ENCODE data around the gene P2RY12. TPM values are rescaled to one million over a fixed set of nuclear protein-coding genes. Genes with fewer than 3 reads are reported as not detected.

P2RY12 gene
- total and polyA plus RNA-seq, 9 of the 15 experiments (the other 6 are each of a cell fraction or from before 2014, with no cell fraction given) = not detected

GRCh38 chr3:151362751-151363174 lies 21.8 kb downstream of the P2RY12 start:
- intact Hi-C loops (cut with micrococcal nuclease) = no loop called here
- FAIRE-seq = no peak

More at GRCh38 chr3:151362751-151363174, 21.8 kb downstream of the P2RY12 start:
- WGBS (ENCODE audit: insufficient coverage, low coverage, missing lambda C conversion rate) = 3% methylated on average over 3 of the region's 3 CpGs
- in situ Hi-C loops (cut with MboI) = no loop called here
- Histone ChIP-seq H3K4me1 (replicated peaks in 1 of 2; ENCODE audit: control insufficient read depth in 2 of 2, insufficient read depth in 2 of 2, low read length in 2 of 2) (no peaks in the 10 kb centered on the region), H3K9ac (ENCODE audit: insufficient read depth in 1 of 2, low read depth in 2 of 2, low read length in 2 of 2) (no peak overlapping the region), H3K4me3 (no peak overlapping the region), H3K27ac (ENCODE audit: extremely low read depth, low read depth, low read length) (no peak overlapping the region), H3K4me2 (ENCODE audit: insufficient read depth, low read length) (no peak overlapping the region), H4K20me1 (replicated peaks; ENCODE audit: control insufficient read depth, insufficient read depth, low read length) (no peaks in the 10 kb centered on the region), H3K79me2 (ENCODE audit: control insufficient read depth, insufficient read depth, low read length) (no peaks in the 10 kb centered on the region), H3K27me3 (ENCODE audit: control insufficient read depth in 2 of 2, insufficient read depth in 2 of 2, low read length in 2 of 2) (0 out of 5 replicates have a peak, but pooled peaks cover 0 to 3% of the 10 kb centered on the region in 2 experiments), H3K36me3 (ENCODE audit: control insufficient read depth, insufficient read depth, low read length) (no peaks in the 10 kb centered on the region), H2AFZ (ENCODE audit: low read depth, low read length) (no peak overlapping the region), H3K9me3 (replicated peaks; ENCODE audit: control insufficient read depth, insufficient read depth, low read depth, low read length) (no peaks in the 10 kb centered on the region), H3K9me1 (ENCODE audit: control insufficient read depth, insufficient read depth, low read length) (no peaks in the 10 kb centered on the region)
- TF ChIP-seq ELF1 (tag; IDR thresholded peaks at IDR 0.05) = no peak
- no peak for TF ChIP-seq ZNF175 (CRISPR knock-in tag; IDR thresholded peaks at IDR 0.05; ENCODE audit: low read depth)
- TF ChIP-seq SAFB (IDR thresholded peaks at IDR 0.05; ENCODE audit: borderline replicate concordance, low read depth, low read length) = no peak
- no peak for TF ChIP-seq XRCC5 (IDR thresholded peaks at IDR 0.05; ENCODE audit: low read depth, low read length)
- TF ChIP-seq MTF1 (CRISPR knock-in tag; IDR thresholded peaks at IDR 0.05; ENCODE audit: borderline replicate concordance) = no peak
- no peak for TF ChIP-seq FOXJ2 (tag; IDR thresholded peaks at IDR 0.05)
- no peak for TF ChIP-seq SMARCA5 (IDR thresholded peaks at IDR 0.05)
- TF ChIP-seq USF1 (CRISPR knock-in tag; IDR thresholded peaks at IDR 0.05) = no peak
- TF ChIP-seq NBN (IDR thresholded peaks at IDR 0.05; ENCODE audit: low read depth) = no peak
- no peak for TF ChIP-seq ZNF280B (CRISPR knock-in tag; IDR thresholded peaks at IDR 0.05)
- TF ChIP-seq, protein P1, sequence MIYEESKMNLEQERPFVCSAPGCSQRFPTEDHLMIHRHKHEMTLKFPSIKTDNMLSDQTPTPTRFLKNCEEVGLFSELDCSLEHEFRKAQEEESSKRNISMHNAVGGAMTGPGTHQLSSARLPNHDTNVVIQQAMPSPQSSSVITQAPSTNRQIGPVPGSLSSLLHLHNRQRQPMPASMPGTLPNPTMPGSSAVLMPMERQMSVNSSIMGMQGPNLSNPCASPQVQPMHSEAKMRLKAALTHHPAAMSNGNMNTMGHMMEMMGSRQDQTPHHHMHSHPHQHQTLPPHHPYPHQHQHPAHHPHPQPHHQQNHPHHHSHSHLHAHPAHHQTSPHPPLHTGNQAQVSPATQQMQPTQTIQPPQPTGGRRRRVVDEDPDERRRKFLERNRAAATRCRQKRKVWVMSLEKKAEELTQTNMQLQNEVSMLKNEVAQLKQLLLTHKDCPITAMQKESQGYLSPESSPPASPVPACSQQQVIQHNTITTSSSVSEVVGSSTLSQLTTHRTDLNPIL (CRISPR knock-in tag; IDR thresholded peaks at IDR 0.05) = no peak
- TF ChIP-seq, protein P2, sequence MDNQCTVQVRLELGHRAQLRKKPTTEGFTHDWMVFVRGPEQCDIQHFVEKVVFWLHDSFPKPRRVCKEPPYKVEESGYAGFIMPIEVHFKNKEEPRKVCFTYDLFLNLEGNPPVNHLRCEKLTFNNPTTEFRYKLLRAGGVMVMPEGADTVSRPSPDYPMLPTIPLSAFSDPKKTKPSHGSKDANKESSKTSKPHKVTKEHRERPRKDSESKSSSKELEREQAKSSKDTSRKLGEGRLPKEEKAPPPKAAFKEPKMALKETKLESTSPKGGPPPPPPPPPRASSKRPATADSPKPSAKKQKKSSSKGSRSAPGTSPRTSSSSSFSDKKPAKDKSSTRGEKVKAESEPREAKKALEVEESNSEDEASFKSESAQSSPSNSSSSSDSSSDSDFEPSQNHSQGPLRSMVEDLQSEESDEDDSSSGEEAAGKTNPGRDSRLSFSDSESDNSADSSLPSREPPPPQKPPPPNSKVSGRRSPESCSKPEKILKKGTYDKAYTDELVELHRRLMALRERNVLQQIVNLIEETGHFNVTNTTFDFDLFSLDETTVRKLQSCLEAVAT (IDR thresholded peaks at IDR 0.05) = no peak
- TF ChIP-seq EP300 (IDR thresholded peaks at IDR 0.05; ENCODE audit: low read length) = no peak
- no peak for TF ChIP-seq ZFPM2 (CRISPR knock-in tag; IDR thresholded peaks at IDR 0.05)
- TF ChIP-seq NCOA6 (IDR thresholded peaks at IDR 0.05) = no peak
- no peak for TF ChIP-seq NFXL1 (CRISPR knock-in tag; IDR thresholded peaks at IDR 0.05)
- ATAC-seq (no peak), DNase-seq (ENCODE audit: extremely low read depth in 1 of 4, low spot score in 3 of 4) (no peak)
- ChIA-PET CTCF (ENCODE audit: low intra/inter-chr PET ratio) (no interaction called here), POLR2A (interaction anchor here (0.6 kb wide), 1 partner anchor 30 kb away, joined by 4 read pairs; no protein-coding TSS in a partner anchor)
- no TSS peak for BruUV-seq (replicated peaks)

Data from K562 (cell line).